Small intestine (tissue), 7 donors: ENCODE results near the gene POLR2J. TPM values are rescaled to one million over a fixed set of nuclear protein-coding genes. Genes with fewer than 3 reads are reported as not detected.

Experiments used
- DNase-seq, 2 donors: peaks; one replicate each; pipeline versions ENCODE4 v3.0.0 to v3.0.0-alpha.2; 2013
- FAIRE-seq: peaks from 2 replicates; lab custom pipeline; 2012; peaks lifted over from hg19 to GRCh38; lab: Jason Lieb, UNC
- H3K27ac ChIP-seq, 3 donors: one replicate each; pipeline ENCODE4 v1.5.1; 2013; ENCODE audit warnings: low read length in 2 of 3, mild to moderate bottlenecking in 2 of 3, control low read depth in 1 of 3, inconsistent platforms in 1 of 3, low read depth in 1 of 3, moderate library complexity in 1 of 3
- H3K27me3 ChIP-seq, 3 donors: one replicate each; pipeline ENCODE4 v1.6.1; 2013; ENCODE audit warnings: low read length in 3 of 3, inconsistent platforms in 1 of 3; ENCODE audit not compliant: control insufficient read depth in 3 of 3, insufficient read depth in 3 of 3
- H3K36me3 ChIP-seq, 3 donors: one replicate each; pipeline ENCODE4 v1.6.1; 2013; ENCODE audit warnings: low read length in 3 of 3, inconsistent platforms in 1 of 3, low read depth in 1 of 3, mild to moderate bottlenecking in 1 of 3, moderate library complexity in 1 of 3; ENCODE audit not compliant: control insufficient read depth in 3 of 3, insufficient read depth in 2 of 3
- H3K4me1 ChIP-seq, 3 donors: one replicate each; pipeline ENCODE4 v1.6.1; 2013; ENCODE audit warnings: low read length in 2 of 3, inconsistent platforms in 1 of 3, low read depth in 1 of 3, mild to moderate bottlenecking in 1 of 3, moderate library complexity in 1 of 3; ENCODE audit not compliant: control insufficient read depth in 3 of 3, insufficient read depth in 2 of 3
- H3K4me3 ChIP-seq, 3 donors: one replicate each; pipeline ENCODE4 v1.5.1; 2013; ENCODE audit warnings: low read length in 3 of 3, control low read depth in 1 of 3, inconsistent platforms in 1 of 3, low read depth in 1 of 3, mild to moderate bottlenecking in 1 of 3, moderate library complexity in 1 of 3
- H3K9me3 ChIP-seq, 2 donors: one replicate each; pipeline ENCODE4 v1.6.1; 2013; ENCODE audit warnings: low read depth in 1 of 2, low read length in 1 of 2; ENCODE audit not compliant: control insufficient read depth in 2 of 2, insufficient read depth in 1 of 2
- WGBS, 3 donors: extraction: QIAGEN DNeasy Blood & Tissue Kit; methylation state at CpG; one replicate each; pipeline ENCODE4 v1.1.7; 2013; 5-methylcytosine and 5-hydroxymethylcytosine counted together
- polyA plus RNA-seq, 4 donors: library from polyadenylated mRNA; stranded (reverse) in 3 of 4; unstranded in 1 of 4; fragments of 200-250 nt in 3 of 4; fragments of 120-200 nt in 1 of 4; gene quantifications; one replicate each; pipeline versions ENCODE4 v1.2.1 to v1.2.3, GENCODE V29; 2013
- donor health status: healthy with polysubstance abuse.
- donor health status: control.
- donor health status: control.
- donor health status: Bipolar disorder and iron deficiency.
- donor health status: healthy.

Gene POLR2J
- polyA plus RNA-seq, 4 donors = 51.4 to 169 (median 110) TPM

DNA sequence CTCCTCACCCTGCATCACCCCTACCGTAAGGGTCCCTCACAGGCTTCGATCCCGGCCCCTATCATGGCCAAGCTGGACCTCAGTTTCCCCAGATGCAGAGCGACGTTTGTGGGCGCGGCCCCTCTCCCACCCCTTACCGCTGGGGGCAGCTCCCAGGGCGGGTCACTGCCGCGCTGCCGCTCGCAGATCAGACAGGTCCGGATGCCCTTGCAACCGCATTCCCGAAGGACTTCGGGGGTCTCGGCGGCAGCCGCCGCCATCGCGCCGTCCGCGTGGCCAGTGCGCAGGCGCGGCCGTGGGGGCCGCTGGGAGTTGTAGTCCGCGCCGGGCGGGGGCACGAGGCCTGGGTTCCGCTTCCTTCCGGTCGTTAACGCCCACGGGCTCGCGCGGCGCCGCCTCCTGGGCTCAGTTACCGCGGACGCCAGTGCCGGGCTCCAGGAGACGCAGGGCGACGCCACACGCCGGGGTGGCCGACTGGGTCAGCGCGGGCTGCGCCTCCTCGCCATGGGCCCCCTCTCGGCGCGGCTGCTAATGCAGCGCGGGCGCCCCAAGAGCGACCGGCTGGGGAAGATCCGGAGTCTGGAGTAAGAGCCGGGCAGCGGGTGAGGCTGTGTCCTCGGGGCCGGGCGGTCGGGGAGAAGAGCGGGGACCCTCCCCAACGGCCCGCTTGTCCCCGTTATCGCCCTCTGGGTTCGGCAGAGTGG is 14.0 kb downstream of the POLR2J start, which contains the start of the genes ALKBH4 and LRWD1:
Gene ALKBH4 (minus strand): TSS at position 287 of the 704 bp plus-strand sequence. CDS start 27 bp downstream, at position 260.
Gene LRWD1 (plus strand): TSS at position 408 of the 704 bp plus-strand sequence. CDS start 97 bp downstream, at position 505.
- WGBS, 3 donors = 0 to 1% (median 0%) methylated on average over 43 to 81 of the region's 81 CpGs
- FAIRE-seq = no peak
- peak within 1 kb of the TSS; percentile 24 to 53 (median 38) for H3K27ac ChIP-seq

DNA sequence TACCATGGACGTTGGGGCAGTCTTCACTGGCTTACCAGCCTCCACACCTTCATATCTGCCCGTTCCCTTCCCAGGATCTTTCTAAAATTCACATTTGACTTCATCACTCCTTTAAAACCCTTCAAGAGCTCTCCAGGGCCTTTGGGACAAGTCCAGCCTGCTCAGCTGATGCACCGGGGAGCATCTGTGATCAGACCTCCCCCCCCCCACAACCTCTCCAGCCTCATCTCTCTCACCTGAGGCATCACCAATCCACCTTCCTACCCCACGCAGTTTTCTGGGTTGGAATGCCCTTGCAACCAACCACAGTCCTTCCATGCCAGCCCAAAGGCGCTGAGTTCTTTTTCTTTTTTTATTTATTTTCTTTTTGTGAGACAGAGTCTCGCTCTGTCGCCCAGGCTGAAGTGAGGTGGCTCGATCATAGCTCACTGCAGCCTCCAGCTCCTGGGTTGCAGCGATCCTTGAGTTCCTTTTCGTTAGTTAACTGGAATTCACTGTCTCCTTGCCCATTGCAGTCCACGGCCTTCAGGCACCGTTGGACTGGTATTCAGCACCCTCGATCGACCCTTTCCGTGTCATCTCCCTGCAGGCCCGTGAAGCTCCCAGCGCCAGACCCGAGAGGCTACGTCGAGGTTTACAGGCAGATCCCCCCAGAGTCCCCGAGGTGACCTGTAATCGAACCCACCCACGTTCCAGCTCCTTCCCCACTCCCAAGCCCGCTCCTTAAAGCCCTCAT is 14.7 kb downstream of the POLR2J start:
- Histone ChIP-seq H3K9me3 (no peaks in the 10 kb centered on the region), H3K27me3 (no peaks in the 10 kb centered on the region), H3K27ac (peak overlapping the region in 1 of 3 donors; percentile 21), H3K4me3 (peak overlapping the region; percentile 65 to 98 (median 73)), H3K36me3 (peaks cover 0 to 37% (median 0%) of the 10 kb centered on the region in 3 donors), H3K4me1 (peaks cover 3 to 11% (median 9%) of the 10 kb centered on the region in 3 donors)
- peak in 1 of 2 donors; percentile 14 for DNase-seq
- no peak for FAIRE-seq
- 7 to 12% (median 9%) methylated on average over 24 of the region's 24 CpGs for WGBS, 3 donors

More for the DNA sequence above, 14.0 kb downstream of the POLR2J start, which contains the start of the genes ALKBH4 and LRWD1:
- H3K27me3 ChIP-seq = no peaks in the 10 kb centered on the region
- H3K4me1 ChIP-seq = peaks cover 7 to 11% (median 9%) of the 10 kb centered on the region in 3 donors
- peaks cover 0 to 37% (median 0%) of the 10 kb centered on the region in 3 donors for H3K36me3 ChIP-seq
- peak within 1 kb of the TSS; percentile 65 to 98 (median 73) for H3K4me3 ChIP-seq
- DNase-seq = peak; percentile 90 to 96
- no peaks in the 10 kb centered on the region for H3K9me3 ChIP-seq

DNA sequence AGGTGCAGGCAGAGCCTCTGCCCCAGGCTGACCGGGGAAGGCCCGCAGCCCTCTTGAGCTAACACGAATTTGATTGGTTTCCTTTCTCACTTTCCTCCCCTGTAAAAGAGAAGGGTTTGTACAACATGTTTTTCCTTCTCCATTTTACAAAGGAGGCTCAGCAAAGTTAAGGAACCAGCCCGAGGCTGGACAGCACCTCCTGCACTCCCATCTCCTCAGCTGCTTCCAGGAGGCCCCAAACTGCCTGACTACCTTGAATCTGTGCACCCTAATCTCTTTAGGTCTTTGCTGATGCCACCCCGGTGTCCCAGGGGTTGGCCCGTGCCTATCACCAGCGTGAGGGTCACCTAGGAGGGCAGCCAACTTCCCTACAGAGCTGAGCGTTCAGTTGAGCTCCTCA is 18.3 kb downstream of the POLR2J start:
- no peaks in the 10 kb centered on the region for H3K9me3 ChIP-seq
- H3K27me3 ChIP-seq = no peaks in the 10 kb centered on the region
- H3K4me1 ChIP-seq = peaks cover 0 to 6% (median 4%) of the 10 kb centered on the region in 3 donors
- DNase-seq (no peak), FAIRE-seq (no peak)
- WGBS, 3 donors = 85 to 88% (median 87%) methylated on average over 8 of the region's 8 CpGs
- no peak overlapping the region for H3K4me3 ChIP-seq
- H3K36me3 ChIP-seq = peaks cover 9 to 53% (median 13%) of the 10 kb centered on the region in 3 donors
- no peak overlapping the region for H3K27ac ChIP-seq

- no peaks in the 10 kb centered on the region for H3K27me3 ChIP-seq
- FAIRE-seq (no peak), DNase-seq (no peak)
- peaks cover 0 to 6% (median 4%) of the 10 kb centered on the region in 3 donors for H3K4me1 ChIP-seq
- H3K4me3 ChIP-seq = no peak overlapping the region
- peaks cover 9 to 57% (median 13%) of the 10 kb centered on the region in 3 donors for H3K36me3 ChIP-seq
- no peak overlapping the region for H3K27ac ChIP-seq
- WGBS, 3 donors = 94 to 95% (median 95%) methylated on average over 23 to 24 of the region's 24 CpGs
- no peaks in the 10 kb centered on the region for H3K9me3 ChIP-seq
Measured at GRCh38 chr7:102459221-102459844, 19.4 kb downstream of the POLR2J start.

DNA sequence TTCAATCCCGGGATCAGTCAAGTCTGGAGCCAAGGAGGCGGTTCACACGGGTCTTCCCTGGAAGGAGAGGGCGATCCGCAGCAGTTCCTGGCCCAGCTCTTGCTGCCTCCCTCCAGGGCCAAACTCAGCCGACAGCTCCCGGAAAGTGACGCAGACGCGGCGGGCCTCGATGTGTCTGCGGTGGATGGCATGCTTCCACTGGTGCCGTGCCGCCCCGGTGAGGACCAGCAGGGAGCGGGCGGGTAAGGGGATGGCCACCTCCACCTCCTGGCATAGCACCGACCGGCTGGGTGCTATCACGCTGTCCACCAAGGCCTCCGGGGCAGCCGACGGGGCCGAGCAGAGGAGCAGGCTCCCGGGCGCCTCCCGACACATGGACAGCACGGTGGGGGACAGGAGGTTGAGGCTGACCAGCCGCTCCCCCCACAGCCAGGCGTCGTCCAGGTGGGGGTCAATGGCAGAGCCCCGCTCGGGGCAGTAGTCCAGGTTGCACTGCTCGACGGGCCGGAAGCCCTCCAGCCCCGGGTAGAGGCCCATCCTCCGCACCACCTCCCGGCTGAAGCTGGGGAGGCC is 21.3 kb downstream of the POLR2J start:
- 93 to 95% (median 95%) methylated on average over 37 to 40 of the region's 40 CpGs for WGBS, 3 donors
- no peak for FAIRE-seq

GRCh38 chr7:102456327-102456726 is 22.4 kb downstream of the POLR2J start:
- Histone ChIP-seq H3K9me3 (no peaks in the 10 kb centered on the region), H3K27me3 (no peaks in the 10 kb centered on the region), H3K4me3 (no peak overlapping the region), H3K36me3 (peaks cover 9 to 54% (median 13%) of the 10 kb centered on the region in 3 donors), H3K27ac (no peak overlapping the region), H3K4me1 (no peaks in the 10 kb centered on the region)
- FAIRE-seq (no peak), DNase-seq (no peak)
- 89 to 92% (median 92%) methylated on average over 10 of the region's 10 CpGs for WGBS, 3 donors

More for the DNA sequence above, 21.3 kb downstream of the POLR2J start:
- H3K36me3 ChIP-seq = peaks cover 9 to 60% (median 13%) of the 10 kb centered on the region in 3 donors
- H3K4me1 ChIP-seq = no peaks in the 10 kb centered on the region
- no peaks in the 10 kb centered on the region for H3K9me3 ChIP-seq
- no peaks in the 10 kb centered on the region for H3K27me3 ChIP-seq
- H3K27ac ChIP-seq = no peak overlapping the region
- no peak overlapping the region for H3K4me3 ChIP-seq
- no peak for DNase-seq

DNA sequence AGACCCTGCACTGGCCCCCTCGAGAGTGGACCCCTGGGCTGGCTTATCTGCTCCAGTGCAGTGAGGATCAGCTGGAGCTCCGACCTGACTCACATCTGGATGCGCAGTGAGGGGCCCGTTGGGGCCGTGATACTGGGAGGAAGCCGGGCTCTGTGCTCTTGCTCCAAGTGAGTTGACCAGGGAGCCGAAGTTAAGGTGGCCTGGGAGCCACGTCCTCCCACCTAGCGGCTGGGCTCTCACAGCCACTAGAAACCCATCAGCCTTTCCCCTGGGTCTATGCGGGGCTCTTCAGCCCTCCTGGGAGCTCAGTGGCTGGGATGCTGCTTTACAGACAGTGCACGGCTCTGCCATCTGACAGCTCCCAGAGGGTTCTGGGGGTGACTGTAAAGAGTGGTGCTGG is 23.1 kb downstream of the POLR2J start:
- no peaks in the 10 kb centered on the region for H3K4me1 ChIP-seq
- DNase-seq (no peak), FAIRE-seq (no peak)
- H3K27me3 ChIP-seq = no peaks in the 10 kb centered on the region
- no peaks in the 10 kb centered on the region for H3K9me3 ChIP-seq
- no peak overlapping the region for H3K4me3 ChIP-seq
- peaks cover 9 to 52% (median 13%) of the 10 kb centered on the region in 3 donors for H3K36me3 ChIP-seq
- H3K27ac ChIP-seq = no peak overlapping the region
- 90 to 92% (median 90%) methylated on average over 11 of the region's 11 CpGs for WGBS, 3 donors
